Parathyroid adenoma (tissue), 2 donors: Measurements from ENCODE around the gene ZBTB4.

Experiments
- H2AFZ ChIP-seq: fragments of 300-600 bp; sonication (generic); one replicate; pipeline ENCODE4 v1.7.0; 2017; ENCODE audit warnings: antibody characterized with exemption, mild to moderate bottlenecking
- H3K27ac ChIP-seq: fragments of 300-600 bp; sonication (generic); one replicate; pipeline ENCODE4 v1.7.0; 2017
- H3K27me3 ChIP-seq: fragments of 300-600 bp; sonication (generic); one replicate; pipeline ENCODE4 v1.7.0; 2017; ENCODE audit warnings: low read length; ENCODE audit not compliant: control insufficient read depth, insufficient read depth
- H3K36me3 ChIP-seq: fragments of 300-600 bp; sonication (generic); one replicate; pipeline ENCODE4 v1.7.0; 2017; ENCODE audit warnings: low read length; ENCODE audit not compliant: control insufficient read depth, insufficient read depth
- H3K4me1 ChIP-seq: fragments of 300-600 bp; sonication (generic); one replicate; pipeline ENCODE4 v1.7.0; 2017; ENCODE audit warnings: control low read depth
- H3K4me2 ChIP-seq: fragments of 300-600 bp; sonication (generic); one replicate; pipeline ENCODE4 v1.7.0; 2017; ENCODE audit warnings: low read length
- H3K4me3 ChIP-seq: fragments of 300-600 bp; sonication (generic); one replicate; pipeline ENCODE4 v1.7.0; 2017; ENCODE audit warnings: low read depth, low read length
- H3K79me2 ChIP-seq: fragments of 300-600 bp; sonication (generic); one replicate; pipeline ENCODE4 v1.7.0; 2017; ENCODE audit warnings: control low read depth
- H3K9ac ChIP-seq: fragments of 300-600 bp; sonication (generic); one replicate; pipeline ENCODE4 v1.7.0; 2017; ENCODE audit warnings: mild to moderate bottlenecking
- H3K9me3 ChIP-seq: fragments of 300-600 bp; sonication (generic); one replicate; pipeline ENCODE4 v1.7.0; 2017; ENCODE audit warnings: low read length; ENCODE audit not compliant: control insufficient read depth
- CTCF ChIP-seq: fragments of 300-600 bp; sonication (generic); IDR thresholded peaks from one replicate; pipeline ENCODE4 v1.7.0; 2017; ENCODE audit warnings: antibody characterized with exemption, mild to moderate bottlenecking
- donor health status: primary hyperparathyroidism.

The ZBTB4 gene

GRCh38 chr17:7513850-7514419 lies 34.5 kb upstream of the ZBTB4 start:
- H2AFZ ChIP-seq = no peak overlapping the region
- no peak overlapping the region for H3K27ac ChIP-seq
- no peak overlapping the region for H3K9ac ChIP-seq
- no peaks in the 10 kb centered on the region for H3K4me1 ChIP-seq
- no peak overlapping the region for H3K4me3 ChIP-seq
- no peaks in the 10 kb centered on the region for H3K79me2 ChIP-seq
- H3K9me3 ChIP-seq = no peaks in the 10 kb centered on the region
- no peak overlapping the region for H3K4me2 ChIP-seq
- H3K27me3 ChIP-seq = no peaks in the 10 kb centered on the region
- TF ChIP-seq CTCF = no peak
- no peaks in the 10 kb centered on the region for H3K36me3 ChIP-seq

GRCh38 chr17:7512824-7513540 lies 33.6 kb upstream of the ZBTB4 start:
- Histone ChIP-seq H3K4me2 (no peak overlapping the region), H3K9ac (no peak overlapping the region), H3K79me2 (no peaks in the 10 kb centered on the region), H3K9me3 (no peaks in the 10 kb centered on the region), H3K4me3 (no peak overlapping the region), H3K4me1 (no peaks in the 10 kb centered on the region), H3K27ac (no peak overlapping the region), H3K36me3 (no peaks in the 10 kb centered on the region), H2AFZ (no peak overlapping the region), H3K27me3 (no peaks in the 10 kb centered on the region)
- TF ChIP-seq CTCF = no peak

GRCh38 chr17:7512105-7512504 lies 32.7 kb upstream of the ZBTB4 start:
- Histone ChIP-seq H3K27me3 (no peaks in the 10 kb centered on the region), H3K79me2 (no peaks in the 10 kb centered on the region), H3K36me3 (no peaks in the 10 kb centered on the region), H3K27ac (no peak overlapping the region), H3K9ac (no peak overlapping the region), H3K9me3 (no peaks in the 10 kb centered on the region), H3K4me3 (no peak overlapping the region), H3K4me1 (no peaks in the 10 kb centered on the region), H3K4me2 (no peak overlapping the region), H2AFZ (no peak overlapping the region)
- no peak for TF ChIP-seq CTCF

GRCh38 chr17:7511108-7511507 lies 31.7 kb upstream of the ZBTB4 start:
- Histone ChIP-seq H3K4me3 (no peak overlapping the region), H3K9ac (no peak overlapping the region), H3K4me1 (no peaks in the 10 kb centered on the region), H3K79me2 (no peaks in the 10 kb centered on the region), H3K27me3 (no peaks in the 10 kb centered on the region), H3K27ac (no peak overlapping the region), H2AFZ (no peak overlapping the region), H3K9me3 (no peaks in the 10 kb centered on the region), H3K4me2 (no peak overlapping the region), H3K36me3 (no peaks in the 10 kb centered on the region)
- no peak for TF ChIP-seq CTCF

- Histone ChIP-seq H3K9ac (no peak overlapping the region), H3K27ac (no peak overlapping the region), H3K27me3 (no peaks in the 10 kb centered on the region), H3K4me3 (no peak overlapping the region), H3K4me2 (no peak overlapping the region), H3K36me3 (no peaks in the 10 kb centered on the region), H3K79me2 (no peaks in the 10 kb centered on the region), H3K9me3 (no peaks in the 10 kb centered on the region), H3K4me1 (no peaks in the 10 kb centered on the region), H2AFZ (no peak overlapping the region)
- no peak for TF ChIP-seq CTCF
Measured at GRCh38 chr17:7509937-7510336, 30.5 kb upstream of the ZBTB4 start.
